ENCODE results near the gene IL34.

DNA sequence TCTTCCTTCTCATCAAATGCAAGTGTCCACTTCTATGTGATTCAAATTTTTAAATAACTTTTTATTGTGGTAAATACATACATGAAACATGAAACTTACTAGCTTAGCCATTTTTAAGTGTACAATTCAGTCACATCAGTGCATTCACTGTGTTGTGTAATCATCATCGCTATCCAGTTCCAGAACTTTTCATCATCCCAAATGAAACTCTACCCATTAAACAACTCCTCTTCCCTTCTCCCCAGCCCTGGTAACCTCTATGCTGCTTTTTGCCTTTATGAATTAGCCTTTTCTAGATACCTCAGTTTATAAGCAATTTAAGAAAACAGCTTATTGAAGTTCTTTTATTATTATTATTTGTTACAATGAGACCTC, 41.1 kb upstream of the IL34 start:
- TF ChIP-seq EP300 (conservative IDR thresholded peaks at IDR 0.05; ENCODE audit: poor library complexity, severe bottlenecking) (no peak), RAD21 (conservative IDR thresholded peaks at IDR 0.05) (no peak), POLR2AphosphoS5 (IDR thresholded peaks at IDR 0.05) (no peak), EZH2 (IDR thresholded peaks at IDR 0.05; ENCODE audit: borderline replicate concordance, insufficient read depth, low read length, poor library complexity, severe bottlenecking) (no peak), SMC3 (conservative IDR thresholded peaks at IDR 0.05; ENCODE audit: poor library complexity) (no peak), TAF1 (IDR thresholded peaks at IDR 0.05; ENCODE audit: low read depth) (no peak), MXI1 (conservative IDR thresholded peaks at IDR 0.05; ENCODE audit: poor library complexity, severe bottlenecking) (no peak)
- TF ChIP-seq, protein P1, sequence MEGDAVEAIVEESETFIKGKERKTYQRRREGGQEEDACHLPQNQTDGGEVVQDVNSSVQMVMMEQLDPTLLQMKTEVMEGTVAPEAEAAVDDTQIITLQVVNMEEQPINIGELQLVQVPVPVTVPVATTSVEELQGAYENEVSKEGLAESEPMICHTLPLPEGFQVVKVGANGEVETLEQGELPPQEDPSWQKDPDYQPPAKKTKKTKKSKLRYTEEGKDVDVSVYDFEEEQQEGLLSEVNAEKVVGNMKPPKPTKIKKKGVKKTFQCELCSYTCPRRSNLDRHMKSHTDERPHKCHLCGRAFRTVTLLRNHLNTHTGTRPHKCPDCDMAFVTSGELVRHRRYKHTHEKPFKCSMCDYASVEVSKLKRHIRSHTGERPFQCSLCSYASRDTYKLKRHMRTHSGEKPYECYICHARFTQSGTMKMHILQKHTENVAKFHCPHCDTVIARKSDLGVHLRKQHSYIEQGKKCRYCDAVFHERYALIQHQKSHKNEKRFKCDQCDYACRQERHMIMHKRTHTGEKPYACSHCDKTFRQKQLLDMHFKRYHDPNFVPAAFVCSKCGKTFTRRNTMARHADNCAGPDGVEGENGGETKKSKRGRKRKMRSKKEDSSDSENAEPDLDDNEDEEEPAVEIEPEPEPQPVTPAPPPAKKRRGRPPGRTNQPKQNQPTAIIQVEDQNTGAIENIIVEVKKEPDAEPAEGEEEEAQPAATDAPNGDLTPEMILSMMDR (IDR thresholded peaks at IDR 0.05; ENCODE audit: poor library complexity, severe bottlenecking) = no peak
- TF ChIP-seq, protein P2, sequence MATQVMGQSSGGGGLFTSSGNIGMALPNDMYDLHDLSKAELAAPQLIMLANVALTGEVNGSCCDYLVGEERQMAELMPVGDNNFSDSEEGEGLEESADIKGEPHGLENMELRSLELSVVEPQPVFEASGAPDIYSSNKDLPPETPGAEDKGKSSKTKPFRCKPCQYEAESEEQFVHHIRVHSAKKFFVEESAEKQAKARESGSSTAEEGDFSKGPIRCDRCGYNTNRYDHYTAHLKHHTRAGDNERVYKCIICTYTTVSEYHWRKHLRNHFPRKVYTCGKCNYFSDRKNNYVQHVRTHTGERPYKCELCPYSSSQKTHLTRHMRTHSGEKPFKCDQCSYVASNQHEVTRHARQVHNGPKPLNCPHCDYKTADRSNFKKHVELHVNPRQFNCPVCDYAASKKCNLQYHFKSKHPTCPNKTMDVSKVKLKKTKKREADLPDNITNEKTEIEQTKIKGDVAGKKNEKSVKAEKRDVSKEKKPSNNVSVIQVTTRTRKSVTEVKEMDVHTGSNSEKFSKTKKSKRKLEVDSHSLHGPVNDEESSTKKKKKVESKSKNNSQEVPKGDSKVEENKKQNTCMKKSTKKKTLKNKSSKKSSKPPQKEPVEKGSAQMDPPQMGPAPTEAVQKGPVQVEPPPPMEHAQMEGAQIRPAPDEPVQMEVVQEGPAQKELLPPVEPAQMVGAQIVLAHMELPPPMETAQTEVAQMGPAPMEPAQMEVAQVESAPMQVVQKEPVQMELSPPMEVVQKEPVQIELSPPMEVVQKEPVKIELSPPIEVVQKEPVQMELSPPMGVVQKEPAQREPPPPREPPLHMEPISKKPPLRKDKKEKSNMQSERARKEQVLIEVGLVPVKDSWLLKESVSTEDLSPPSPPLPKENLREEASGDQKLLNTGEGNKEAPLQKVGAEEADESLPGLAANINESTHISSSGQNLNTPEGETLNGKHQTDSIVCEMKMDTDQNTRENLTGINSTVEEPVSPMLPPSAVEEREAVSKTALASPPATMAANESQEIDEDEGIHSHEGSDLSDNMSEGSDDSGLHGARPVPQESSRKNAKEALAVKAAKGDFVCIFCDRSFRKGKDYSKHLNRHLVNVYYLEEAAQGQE (IDR thresholded peaks at IDR 0.05; ENCODE audit: borderline replicate concordance) = no peak

All from neural cell (in vitro differentiated cells).